GM13976 (cell line): Measurements from ENCODE around the gene FRG1.
"Not testable (repeated sequence)": the region's sequence is repeated elsewhere in the genome, so short reads cannot be mapped to it uniquely, and the experiment has no call there.

Experiments
- DNase-seq: peaks from one replicate; pipeline ENCODE4 v3.0.0; 2012; ENCODE audit warnings: low spot score
- in situ Hi-C: fragments of 300-500 bp; cut with MboI; formaldehyde crosslinking; loops from one replicate; pipeline ENCODE4 v1.12.0; 2022; ENCODE audit warnings: low sequenced_read_pairs, mixed read lengths, inconsistent platforms; ENCODE audit not compliant: unreplicated experiment
- TF ChIP-seq, protein P1 (sequence below): IDR thresholded peaks from 2 replicates; pipeline ENCODE4 v1.5.1; 2012; ENCODE audit warnings: borderline replicate concordance, mild to moderate bottlenecking; ENCODE audit not compliant: insufficient read depth; ENCODE audit errors: extremely low read depth, missing control alignments, control extremely low read depth

Gene FRG1

DNA sequence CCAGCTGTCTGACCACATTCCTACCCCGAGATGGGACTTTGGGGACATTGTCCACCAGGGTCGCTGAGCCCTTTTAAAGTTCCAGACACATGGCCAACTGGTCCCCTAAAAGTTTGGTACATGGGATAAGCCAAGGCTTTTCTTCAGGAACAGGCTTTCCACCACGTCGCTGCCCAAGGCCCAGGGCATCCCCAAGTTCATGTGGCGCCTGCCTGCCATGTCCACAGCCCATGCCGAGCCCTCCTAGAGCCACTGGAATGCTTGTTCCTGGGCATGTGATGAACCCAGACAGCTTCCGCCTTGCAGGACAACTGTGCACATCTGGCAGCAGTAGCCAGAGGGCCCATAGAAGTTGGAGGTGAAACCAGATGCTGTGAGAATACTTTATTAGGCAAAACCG lies 41.3 kb downstream of the FRG1 start:
- TF ChIP-seq, protein P1, sequence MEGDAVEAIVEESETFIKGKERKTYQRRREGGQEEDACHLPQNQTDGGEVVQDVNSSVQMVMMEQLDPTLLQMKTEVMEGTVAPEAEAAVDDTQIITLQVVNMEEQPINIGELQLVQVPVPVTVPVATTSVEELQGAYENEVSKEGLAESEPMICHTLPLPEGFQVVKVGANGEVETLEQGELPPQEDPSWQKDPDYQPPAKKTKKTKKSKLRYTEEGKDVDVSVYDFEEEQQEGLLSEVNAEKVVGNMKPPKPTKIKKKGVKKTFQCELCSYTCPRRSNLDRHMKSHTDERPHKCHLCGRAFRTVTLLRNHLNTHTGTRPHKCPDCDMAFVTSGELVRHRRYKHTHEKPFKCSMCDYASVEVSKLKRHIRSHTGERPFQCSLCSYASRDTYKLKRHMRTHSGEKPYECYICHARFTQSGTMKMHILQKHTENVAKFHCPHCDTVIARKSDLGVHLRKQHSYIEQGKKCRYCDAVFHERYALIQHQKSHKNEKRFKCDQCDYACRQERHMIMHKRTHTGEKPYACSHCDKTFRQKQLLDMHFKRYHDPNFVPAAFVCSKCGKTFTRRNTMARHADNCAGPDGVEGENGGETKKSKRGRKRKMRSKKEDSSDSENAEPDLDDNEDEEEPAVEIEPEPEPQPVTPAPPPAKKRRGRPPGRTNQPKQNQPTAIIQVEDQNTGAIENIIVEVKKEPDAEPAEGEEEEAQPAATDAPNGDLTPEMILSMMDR: no peak
- DNase-seq: no peak
- in situ Hi-C loops: no loop called here

DNA sequence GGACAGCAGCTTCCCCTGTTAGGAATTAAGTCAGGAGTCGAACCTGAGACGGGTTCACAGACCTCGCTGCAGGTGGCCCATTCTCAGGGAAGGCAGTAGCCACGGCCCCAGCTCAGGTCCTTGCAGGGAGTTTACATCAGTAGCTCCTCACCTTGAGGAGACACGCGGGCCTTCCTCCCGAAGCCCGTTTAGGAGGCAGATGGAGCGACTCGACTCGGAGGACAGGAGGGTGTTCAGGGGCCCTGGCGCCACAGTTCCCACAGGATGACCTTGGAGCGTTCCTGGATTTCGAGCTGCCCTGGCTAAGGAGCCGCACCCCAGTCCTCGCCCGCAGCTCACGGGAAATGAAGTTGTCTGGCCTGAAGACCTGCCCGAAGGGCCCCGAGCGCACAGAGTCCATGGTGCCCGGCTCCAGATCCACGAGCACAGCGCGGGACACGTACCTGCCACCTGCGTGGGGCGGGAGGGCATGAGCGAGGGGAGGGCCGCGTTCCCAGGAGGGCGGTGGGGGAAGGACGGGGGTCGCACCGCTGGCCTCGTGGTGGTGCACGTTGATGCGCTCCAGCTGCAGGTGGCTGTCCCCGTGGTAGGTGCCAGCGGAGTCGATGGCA lies 43.3 kb downstream of the FRG1 start:
- DNase-seq, in situ Hi-C loops: not testable (repeated sequence)

DNA sequence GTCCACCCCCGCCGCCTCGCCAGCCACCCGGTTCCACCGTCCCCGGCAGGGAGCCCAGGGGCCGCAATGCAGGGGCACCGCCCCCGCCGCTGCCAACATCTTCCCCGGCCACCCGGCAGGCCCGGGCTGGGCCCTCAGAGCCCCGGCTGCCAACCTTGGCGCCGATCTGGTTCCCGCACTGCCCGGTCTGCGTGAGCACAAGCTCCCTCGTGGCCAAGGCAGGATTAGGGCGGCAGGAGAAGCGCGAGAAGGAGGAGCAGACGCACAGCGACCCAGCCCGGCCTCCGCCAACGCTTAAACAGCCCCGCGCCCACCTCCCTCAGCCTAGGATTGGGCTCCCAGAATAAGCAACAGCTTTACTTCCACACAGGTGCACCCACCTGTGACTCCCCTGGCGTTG lies 44.0 kb downstream of the FRG1 start:
- in situ Hi-C loops, DNase-seq: not testable (repeated sequence)

DNA sequence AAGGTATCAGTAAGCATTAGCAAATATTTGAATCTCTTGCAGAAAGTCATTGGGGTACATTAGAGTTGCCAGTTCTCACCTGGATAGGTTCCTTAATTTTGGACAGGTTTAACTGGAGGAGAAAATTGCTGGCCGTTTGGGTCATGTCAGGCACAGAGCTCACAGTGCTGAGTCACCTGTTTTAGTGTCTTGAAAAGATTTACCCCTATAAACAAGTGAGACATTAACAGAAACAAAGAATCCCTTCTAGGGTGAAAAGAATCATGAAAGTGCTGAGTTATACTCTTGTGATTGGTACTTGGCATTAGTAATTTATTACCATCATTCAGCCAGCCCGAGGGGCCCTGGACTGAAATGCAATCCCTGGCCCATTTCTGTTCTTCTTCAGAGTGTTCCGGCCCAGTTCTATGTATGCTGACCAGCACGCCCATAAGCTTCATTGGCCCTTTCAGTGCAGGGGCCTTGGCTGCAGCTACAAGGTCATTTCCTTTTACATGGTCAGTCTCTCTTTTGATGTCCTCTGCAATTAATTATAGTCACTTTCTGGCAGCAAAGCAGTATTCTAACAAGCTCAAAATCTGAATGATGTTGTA lies 45.1 kb downstream of the FRG1 start:
- DNase-seq, in situ Hi-C loops: not testable (repeated sequence)

DNA sequence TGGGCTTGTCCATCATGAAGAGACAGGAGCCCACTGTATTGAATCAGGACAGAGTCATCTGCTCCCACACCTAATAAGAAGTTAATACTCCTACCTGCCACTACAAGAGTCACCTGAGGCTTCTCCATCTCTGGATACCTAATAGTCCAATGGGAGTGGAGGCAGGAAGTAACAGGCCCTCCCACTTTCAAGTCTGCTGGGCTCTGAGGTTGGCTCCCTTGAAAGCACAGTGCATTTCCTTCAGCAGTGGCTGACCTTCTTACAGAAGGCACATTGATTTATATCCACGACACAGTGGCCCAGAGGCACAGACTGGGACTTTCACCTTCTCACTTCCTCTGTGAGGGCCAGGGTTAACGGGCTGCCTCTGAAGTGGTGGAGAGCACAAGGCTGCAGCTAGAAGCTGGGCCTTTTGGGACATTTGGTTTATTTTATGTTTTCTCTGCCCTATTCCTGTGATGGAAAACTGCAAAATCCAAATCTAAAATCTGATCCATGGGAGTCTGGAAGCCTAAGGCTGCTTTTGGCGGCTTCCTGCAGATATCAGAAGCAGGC lies 48.3 kb downstream of the FRG1 start:
- TF ChIP-seq, protein P1: no peak
- in situ Hi-C loops: no loop called here
- peak; percentile 7 for DNase-seq

DNA sequence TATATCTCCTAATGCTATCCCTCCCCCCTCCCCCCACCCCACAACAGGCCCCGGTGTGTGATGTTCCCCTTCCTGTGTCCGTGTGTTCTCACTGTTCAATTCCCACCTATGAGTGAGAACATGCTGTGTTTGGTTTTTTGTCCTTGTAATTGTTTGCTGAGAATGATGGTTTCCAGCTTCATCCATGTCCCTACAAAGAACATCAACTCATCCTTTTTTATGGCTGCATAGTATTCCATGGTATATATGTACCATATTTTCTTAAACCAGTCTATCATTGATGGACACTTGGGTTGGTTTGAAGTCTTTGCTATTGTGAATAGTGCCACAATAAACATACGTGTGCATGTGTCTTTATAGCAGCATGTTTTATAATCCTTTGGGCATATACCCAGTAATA lies 49.3 kb downstream of the FRG1 start:
- in situ Hi-C loops, DNase-seq: not testable (repeated sequence)
